Stimulated activated CD4-positive, alpha-beta T cell treated with anti-CD3 and anti-CD28 coated beads, Interleukin-15, amount 100 ng/mL, for 1 hour (primary cell): ENCODE data around the gene C19orf38.
"Not testable (repeated sequence)": the region's sequence is repeated elsewhere in the genome, so short reads cannot be mapped to it uniquely, and the experiment has no call there.

Experiments
- DNase-seq, 2 donors: peaks; one replicate each; pipeline ENCODE4 v3.0.0-alpha.2; 2020; ENCODE audit warnings: low read depth in 1 of 2, low spot score in 1 of 2

The C19orf38 gene

DNA sequence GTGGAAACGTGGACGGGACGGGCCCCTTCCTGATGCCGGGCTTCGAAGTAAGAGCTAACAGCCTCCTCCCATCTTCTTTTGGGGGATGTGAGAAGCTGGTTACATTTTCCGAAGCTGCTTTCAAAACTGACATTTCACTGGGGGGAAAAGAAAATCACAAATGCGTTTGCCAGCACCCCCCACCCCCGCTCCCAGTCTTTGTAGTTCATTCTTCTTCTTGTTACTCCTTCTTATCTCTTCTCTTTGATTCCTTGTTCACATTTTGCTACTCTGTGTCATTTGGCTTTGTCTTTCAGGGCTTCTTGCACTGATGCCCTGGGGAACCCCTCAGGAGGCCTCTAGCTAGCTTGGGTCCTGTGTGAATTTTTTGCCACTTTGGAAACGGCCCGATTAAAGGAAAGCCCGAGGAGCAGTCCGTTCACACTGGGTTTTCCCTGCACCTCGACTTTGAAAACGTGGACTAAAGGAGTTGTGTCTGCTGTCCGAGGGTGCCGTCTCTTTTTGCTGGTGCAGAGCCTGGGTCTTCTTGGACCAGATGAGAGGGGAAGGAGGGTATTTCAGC, 24.4 kb downstream of the C19orf38 start:
- peak in 1 of 2 donors; percentile 23 for DNase-seq

DNA sequence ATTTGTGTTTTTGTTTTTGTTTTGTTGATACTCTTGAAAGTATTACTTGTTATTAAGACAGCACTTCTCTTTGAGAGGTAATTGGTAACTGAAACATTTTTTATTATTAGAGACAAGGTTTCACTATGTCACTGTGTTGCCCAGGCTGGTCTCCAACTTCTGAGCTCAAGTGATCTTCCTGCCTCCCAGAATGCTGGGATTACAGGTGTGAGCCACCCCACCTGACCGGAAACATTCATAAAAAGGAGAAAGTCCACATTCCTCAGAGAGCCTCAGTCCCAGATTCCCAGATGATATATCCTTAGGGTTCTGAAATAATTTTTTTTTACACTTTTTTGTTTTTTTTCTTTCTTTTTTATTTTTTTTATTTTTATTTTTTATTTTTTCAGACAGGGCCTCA, 25.8 kb downstream of the C19orf38 start:
- no peak for DNase-seq

DNA sequence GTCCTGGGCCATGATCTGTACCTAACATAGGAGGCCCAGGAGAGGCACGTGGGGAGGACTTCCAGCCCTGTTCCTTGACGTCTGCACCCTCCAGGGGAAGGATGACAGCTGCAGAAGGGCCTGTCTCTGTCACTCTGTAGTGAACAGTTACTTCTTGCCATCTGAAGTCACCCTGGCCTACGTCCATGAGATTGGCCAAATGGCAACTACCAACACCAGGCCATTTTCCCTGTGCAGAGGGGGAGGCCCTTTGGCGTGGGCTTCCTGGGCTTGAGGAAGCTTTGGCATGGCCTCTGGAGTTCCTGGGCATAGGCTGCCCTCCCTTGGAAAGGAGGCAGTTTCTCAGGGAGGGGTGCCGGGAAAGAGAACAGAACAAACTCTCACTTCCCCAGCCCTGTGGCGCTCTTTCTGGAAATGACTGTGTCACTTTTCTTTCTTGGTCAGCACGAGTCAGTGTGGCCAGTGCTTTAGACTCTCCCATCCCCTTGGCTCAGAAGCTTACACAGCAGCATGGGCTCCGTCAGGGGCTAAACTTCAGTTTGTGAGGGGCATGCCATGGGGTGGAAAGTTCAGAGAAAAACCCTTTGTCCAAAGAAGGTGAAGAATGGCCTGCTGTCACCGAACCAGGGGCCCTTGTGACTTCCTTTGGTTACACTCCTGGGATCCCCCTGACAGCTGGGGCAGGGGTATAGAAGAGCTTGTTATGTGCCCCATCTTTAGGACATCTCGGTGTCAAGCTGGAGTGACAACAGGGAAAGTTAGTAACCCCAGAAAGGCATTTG, 28.4 kb downstream of the C19orf38 start:
- no peak for DNase-seq

DNA sequence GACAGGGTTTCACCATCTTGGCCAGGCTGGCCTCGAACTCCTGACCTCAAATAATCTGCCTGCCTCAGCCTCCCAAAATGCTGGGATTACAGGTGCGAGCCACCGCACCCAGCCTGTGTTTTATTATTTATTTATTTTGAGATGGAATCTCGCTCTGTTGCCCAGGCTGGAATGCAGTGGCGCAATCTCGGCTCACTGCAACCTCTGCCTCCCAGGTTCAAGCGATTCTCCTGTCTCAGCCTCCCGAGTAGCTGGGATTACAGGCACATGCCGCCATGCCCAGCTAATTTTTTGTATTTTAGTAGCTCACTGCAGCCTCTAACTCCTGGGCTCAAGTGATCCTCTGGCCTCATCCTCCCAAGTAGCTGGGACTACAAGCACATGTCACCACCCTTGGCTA, 29.4 kb downstream of the C19orf38 start:
- not testable (repeated sequence) for DNase-seq

DNA sequence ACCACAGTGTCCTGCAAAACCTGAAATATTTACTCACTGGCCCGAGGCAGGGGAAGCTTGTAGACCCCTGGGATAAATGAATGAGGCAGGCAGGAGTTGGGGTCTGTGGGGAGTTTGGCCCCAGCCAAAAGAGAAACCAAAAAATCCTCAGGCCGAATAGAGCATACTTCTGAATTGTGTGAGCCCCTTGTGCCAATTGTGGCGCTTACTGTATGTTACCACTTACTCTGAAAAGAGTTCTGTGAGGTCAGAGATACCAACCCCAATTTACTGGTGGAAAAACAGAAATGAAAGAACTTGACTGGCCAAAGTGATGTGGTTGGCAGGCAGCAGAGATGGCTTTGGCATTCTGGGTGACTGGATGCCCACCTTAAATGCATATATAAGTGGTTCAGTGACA, 30.0 kb downstream of the C19orf38 start:
- no peak for DNase-seq

DNA sequence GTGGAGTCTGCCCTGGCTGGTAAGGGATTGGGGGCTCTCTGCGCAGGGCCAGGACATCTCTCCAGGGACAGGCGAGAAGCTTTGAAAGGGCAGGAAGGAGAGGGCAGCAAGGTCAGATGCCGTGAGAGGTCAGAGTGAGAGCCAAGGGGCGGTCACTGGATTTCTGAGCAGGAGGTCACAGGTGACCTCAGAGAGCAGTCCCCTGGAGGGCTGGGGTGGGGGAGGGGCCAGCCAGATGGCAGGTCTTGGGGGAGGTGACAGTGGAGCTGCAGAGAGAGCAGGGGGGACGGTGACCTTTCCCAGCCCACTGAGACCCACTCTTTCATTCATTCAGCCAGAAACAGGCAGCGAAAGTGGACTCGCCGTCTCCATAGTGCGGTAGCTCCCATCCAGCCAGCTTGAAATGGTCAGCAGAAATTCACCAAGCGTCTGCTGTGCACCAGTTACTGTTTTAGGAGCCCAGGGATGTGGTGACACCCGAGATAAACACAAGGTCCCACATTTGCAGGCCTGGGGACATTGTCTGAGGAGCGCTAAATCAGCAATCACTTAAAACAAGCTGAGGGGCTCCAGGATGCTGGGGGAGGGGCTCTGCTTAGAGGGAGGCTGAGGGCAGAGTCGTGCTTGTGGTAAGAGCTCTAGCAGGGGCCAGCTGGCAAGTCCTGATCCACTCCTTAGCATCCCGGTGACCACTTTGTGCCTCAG, 33.3 kb downstream of the C19orf38 start:
- DNase-seq = no peak

DNA sequence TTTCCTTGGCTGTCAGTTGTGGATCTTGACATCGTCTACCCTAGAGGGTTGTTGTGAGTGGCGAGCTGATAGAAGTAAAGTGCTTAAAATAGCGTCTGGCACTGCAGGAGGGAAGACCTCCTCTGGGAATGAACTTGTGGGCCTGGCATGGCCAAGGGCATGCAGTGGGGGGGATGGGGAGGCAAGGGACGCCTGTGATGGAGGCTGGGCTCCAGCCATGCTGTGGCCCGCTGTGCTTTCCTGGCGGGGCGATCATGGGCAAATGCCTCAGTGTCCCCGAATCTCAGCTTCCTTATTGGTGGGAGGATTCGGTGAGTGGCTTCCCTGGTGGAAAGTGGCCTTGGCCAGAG, 33.9 kb downstream of the C19orf38 start:
- DNase-seq = no peak

DNA sequence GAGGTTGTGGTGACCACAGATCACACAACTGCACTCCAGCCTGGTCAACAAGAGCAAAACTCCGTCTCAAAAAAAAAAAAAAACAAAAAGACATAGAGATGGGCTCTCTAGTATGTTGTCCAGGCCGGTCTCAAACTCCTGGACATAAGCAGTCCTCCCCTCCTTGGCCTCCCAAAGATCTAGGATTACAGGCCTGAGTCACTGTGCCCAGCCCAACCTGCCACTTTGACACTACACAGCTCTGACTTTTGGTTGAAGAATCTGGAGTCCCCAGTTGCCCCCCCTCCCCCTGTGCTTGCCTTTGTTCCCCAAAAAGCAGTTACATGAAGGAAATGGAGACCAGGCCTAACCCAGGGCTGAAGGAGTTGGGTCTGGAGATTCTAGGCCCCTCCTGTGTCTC, 36.1 kb downstream of the C19orf38 start:
- DNase-seq = no peak

DNA sequence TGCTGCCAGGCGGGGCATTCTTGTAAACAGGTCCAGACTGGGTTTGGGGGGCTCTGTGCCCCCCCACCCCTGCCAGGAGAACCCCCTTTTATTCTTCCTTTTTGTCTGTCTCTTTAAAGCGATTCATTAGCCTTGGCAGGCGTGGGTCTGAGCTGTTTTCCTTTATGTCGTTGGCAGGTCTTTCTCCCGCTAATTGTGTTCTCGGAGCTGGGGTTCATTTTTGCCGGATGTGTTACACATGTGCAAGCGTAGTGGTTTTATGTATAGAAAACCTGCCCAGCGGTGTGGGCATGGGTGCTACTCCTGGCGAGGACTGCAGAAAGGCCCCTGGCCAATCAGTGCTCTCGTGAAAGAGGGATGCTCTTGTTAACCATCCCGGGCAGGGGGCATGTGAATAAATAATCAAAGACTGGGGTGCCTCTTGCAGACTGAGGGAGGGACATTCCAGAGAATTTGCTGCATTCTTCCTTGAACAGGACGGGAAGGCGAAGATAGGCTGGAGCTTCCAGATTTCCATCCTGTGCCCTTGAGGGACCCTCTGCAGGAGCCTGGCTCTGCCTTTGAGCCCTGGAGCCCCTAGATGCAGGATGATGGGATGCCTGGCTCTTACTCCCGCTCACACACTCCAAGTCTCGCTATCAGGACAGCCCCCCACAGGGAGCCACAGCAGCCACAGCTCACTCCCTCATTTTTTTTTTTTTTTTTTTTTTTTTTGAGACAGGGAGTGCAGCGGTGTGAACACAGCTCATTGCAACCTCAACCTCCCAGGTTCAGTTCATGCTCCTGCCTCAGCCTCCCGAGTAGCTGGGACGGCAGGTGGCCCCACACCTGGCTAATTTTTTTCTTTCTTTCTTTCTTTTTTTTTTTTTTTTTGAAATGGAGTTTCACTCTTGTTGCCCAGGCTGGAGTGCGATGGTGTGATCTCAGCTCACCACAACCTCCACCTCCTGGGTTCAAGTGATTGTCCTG, 37.3 kb downstream of the C19orf38 start:
- DNase-seq = no peak

DNA sequence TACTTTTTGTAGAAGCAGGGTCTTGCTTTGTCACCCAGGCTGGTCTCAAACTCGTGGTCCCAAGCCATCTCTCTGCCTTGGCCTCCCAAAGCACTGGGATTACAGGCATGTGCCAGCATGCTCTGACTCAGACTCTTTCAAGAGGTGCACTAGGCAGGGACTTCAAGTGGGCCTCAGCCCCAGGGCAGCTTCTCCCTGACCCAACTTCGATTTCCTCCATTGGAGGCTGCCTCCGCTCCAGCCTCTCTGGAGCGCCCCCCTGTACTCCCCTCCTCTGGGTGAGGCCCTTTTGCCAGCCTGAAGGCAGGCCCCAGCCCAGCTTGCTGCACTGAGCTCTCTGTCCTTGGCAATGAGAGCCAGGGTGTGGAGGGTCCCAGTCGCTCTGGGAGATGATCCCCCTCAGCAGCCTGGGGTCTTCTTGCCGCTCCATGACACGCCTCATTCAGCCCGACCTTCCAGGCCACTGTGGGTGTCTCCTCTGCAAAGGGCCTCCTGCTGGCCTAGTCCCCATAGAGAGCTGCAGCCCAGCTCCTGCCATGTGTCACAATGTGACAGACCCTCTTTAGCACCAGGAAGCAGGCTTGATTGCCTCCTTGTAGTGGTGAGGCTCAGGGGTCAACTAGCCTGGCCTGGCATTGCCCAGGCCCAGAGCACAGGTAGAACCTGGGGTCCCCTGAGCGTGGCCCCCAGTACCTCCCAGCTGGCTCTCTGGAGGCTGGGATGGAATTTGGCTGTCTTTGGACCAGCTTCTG, 39.6 kb downstream of the C19orf38 start:
- no peak for DNase-seq

DNA sequence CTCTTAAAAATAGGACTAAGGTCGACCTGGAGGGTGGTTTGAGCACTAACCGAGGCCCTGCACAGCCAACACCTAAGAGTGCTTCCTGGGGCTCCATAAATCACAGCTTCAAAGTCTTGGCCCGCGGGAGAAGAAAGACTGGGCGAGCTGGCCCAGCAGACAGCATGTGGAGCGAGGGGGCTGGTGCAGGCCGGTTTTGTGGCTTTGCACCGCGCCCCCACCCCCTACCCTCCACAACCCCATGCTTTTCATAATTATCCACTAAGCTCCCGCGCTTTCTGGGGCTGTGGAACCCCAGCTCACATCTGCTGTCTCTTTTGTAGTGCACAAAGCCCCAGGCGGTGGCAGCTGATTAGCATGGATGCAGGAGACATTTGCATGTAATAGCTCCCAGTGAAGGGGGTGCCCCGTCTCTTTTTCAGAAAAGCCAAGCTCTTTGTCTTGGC, 40.2 kb downstream of the C19orf38 start:
- no peak for DNase-seq

DNA sequence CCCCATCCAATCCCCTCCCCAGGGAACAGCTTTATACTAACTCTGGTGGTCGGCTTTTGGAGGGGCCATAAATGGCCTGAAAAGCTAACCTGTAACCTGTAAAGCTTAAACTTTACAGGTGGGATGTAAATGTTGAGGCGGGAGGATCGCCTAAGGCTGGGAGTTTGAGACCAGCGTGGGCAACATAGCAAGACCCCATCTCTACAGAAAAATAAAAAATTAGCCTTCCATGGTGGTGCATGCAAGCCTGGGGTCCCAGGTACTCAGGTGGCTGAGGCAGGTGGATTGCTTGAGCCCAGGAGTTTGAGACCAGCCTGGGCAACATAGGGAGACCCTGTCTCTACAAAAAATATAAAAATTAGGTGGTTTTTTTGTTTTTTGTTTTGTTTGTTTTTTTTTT, 41.7 kb downstream of the C19orf38 start:
- no peak for DNase-seq

DNA sequence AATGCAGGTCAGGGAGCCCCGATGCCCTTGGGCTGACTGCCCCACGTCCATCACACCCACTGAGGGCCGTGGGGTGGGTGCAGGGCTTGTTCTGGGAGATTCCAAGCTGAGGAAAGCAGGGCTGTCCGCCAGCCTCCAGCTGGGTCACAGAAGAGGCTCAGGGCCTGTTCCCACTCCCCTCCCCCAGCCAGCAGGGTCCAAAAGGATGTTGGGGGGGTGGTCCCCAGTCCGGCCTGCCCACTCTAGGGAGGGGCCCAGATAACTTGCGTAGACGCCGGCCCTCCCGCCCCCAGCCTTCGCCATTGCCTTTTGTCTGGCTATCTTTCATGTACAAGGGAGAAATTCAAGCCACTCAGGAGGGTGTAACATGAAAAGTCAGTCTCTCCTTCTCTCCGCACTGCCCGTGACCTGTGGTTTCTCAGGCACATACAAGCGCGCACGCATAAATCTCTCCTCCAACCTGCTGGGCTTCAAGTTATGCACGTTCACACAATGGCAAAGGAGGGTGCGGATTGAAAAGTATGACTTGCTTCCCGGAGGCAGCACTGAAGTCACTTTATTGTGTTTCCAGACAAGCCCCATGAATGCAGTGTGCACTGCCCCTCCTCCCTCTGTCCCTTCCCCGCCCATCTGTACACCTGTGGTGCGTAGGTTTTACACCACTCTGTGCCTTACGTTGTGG, 43.3 kb downstream of the C19orf38 start:
- DNase-seq = no peak

DNA sequence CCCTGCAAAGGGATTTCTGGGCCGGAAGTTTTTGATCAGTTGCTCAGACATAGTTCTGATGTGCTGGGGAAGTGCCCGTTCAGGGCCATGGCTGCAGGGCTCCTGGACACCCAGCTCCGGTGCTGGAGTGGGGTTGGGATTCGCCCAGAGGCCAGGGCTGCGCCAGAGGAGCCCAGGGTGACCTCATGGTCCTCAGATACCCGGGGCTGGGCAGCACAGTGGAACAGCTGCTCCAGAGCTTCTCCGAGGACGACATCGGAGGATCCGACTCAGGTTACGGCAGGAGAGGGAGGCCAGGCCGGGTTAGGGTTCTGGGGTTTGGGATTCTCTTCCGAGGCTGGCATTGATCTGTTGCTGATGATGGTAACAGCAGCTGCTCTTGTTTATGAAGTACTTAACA, 44.0 kb downstream of the C19orf38 start:
- no peak for DNase-seq

DNA sequence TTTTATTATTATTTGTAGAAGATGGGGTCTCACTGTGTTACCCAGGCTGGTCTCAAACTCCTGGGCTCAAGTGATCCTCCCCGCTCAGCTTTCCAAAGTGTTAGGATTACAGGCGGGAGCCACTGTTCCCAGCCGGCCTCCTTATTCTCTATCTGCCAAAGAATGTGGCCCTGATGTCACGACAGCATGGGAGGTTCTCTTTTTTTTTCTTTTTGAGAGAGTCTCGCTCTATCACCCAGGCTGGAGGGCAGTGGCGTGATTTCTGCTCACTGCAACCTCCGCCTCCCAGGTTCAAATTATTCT, 46.6 kb downstream of the C19orf38 start:
- no peak for DNase-seq

DNA sequence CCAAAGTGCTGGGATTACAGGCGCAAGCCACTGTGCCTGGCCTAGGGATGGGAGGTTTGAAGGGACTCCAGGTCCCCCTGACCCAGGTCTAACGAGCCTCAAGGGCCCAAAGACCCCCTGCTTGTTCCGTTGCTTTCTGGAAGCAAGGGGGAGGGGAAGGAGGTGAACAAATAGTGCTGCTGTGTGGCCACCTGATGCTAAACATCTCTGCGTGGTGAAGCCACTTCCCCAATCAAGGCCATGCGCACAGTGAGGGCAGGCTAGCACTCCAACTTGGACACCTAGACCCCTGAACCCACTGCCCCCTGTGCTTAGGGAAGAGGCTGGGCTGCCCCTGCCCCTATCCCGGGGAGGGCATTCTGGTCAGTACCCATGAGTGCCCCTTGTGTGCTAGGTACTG, 47.1 kb downstream of the C19orf38 start:
- no peak for DNase-seq

DNA sequence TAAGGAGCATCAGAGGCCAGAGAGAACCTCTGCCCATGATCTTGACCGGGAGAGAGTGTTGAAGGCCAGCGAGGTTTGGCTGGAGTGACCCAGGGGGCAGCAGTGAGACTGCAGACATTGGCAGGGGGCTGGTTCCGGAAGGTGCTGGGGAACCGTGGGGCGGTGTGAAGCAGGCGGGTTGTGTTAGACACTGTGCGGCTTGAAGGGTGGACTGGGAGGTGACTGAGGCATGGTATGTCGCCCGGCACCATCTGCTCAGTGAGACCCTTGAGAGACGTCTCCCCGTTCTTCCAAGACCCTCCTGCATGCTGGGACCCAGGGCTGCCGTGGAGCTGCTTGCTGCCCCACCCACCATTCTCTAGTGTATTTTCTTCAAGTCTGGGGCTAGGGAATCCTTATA, 47.7 kb downstream of the C19orf38 start:
- no peak for DNase-seq

DNA sequence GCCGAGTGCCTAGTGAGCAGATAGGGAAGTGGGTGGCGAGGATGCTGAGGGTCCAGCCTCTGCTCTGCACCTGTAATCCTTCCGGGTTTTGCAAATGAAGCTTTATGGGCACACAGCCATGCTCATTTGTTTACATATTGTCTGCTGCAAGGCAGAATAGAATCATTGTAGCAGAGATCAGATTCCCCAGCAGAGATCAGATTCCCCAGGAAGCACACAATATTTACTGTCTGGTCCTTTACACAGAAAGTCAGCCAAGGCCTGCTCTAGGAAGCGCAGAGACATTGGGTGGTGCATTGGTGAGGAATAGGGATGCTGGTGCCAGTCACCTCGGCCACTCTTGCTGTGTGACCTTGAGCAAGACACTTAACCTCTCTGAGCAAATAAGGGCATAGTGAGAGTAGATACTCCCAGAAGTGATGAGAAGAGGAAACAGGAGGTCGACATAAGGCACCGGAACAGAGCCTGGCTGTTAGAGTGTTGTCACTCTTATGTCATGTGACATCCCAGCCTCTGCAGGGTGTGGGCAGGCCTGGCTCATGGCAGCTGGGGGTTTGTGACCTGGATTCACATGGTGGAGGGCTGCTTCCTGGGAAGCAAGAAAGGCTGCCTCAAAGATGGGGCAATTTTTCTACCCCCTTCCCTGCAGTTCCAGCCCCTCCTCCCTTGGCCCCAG, 48.8 kb downstream of the C19orf38 start:
- no peak for DNase-seq

DNA sequence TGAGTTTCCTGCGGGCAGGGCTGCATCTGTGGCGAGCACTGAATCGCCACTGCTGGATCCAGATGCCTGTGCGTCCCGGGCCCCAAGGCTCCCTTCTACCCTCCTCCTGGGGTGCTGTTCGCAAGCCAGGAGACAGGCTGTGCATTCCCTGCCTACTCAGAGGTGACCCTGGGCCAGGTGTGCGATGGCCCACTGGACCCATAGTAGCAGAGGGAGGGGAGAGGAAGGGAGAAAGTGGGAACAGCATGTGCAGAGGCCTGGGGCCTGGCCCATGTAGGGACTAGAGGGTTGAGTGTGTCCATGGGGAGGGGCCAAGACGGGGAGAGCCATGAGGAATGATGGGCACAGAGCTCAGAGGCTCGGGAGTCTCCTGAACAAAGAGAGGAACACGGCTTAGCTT, 50.4 kb downstream of the C19orf38 start:
- DNase-seq = no peak
